M059J (cell line): ENCODE measurements around the gene SNRNP48. TPM values are rescaled to one million over a fixed set of nuclear protein-coding genes. Genes with fewer than 3 reads are reported as not detected.

ENCODE experiments used
- DNase-seq: peaks from one replicate; pipeline ENCODE4 v3.0.0-alpha.2; 2012; ENCODE audit warnings: low read depth
- total RNA-seq: library from RNA; depleted of rRNA; stranded (reverse); fragments of >200 nt; shearing (Covaris generic); gene quantifications from 2 replicates; pipeline ENCODE4 v1.2.3, GENCODE V29; 2014; rRNA removed

SNRNP48 gene
- 18.8 and 25.4 TPM in 2 replicates for total RNA-seq

- peak; percentile 95 for DNase-seq
Observed at GRCh38 chr6:7589949-7590917, at the start of gene SNRNP48. Gene SNRNP48 (plus strand): TSS chr6:7590198. CDS start chr6:7590258, 60 bp downstream.

GRCh38 chr6:7540595-7540994 is 49.4 kb upstream of the SNRNP48 start:
- no peak for DNase-seq

- peak; percentile 74 for DNase-seq
Observed at GRCh38 chr6:7541175-7542064, 48.6 kb upstream of the SNRNP48 start, which contains the start of gene DSP. Gene DSP (plus strand): TSS chr6:7541671. CDS start chr6:7541916, 245 bp downstream.

- DNase-seq = peak; percentile 57
Observed at GRCh38 chr6:7542065-7542873, 47.7 kb upstream of the SNRNP48 start.

- DNase-seq = peak; percentile 81
Observed at GRCh38 chr6:7542874-7543624, 46.9 kb upstream of the SNRNP48 start.

GRCh38 chr6:7543789-7544424 is 46.1 kb upstream of the SNRNP48 start:
- DNase-seq = no peak

- no peak for DNase-seq
Observed at GRCh38 chr6:7544597-7544996, 45.4 kb upstream of the SNRNP48 start.

GRCh38 chr6:7545316-7546019 is 44.5 kb upstream of the SNRNP48 start:
- no peak for DNase-seq

- DNase-seq = peak; percentile 62
Observed at GRCh38 chr6:7546020-7546369, 44.0 kb upstream of the SNRNP48 start.

GRCh38 chr6:7546383-7546782 is 43.6 kb upstream of the SNRNP48 start:
- DNase-seq = no peak

- DNase-seq = no peak
Observed at GRCh38 chr6:7546896-7547295, 43.1 kb upstream of the SNRNP48 start.

- DNase-seq = no peak
Observed at GRCh38 chr6:7547315-7547714, 42.7 kb upstream of the SNRNP48 start.

- DNase-seq = no peak
Observed at GRCh38 chr6:7550433-7550801, 39.6 kb upstream of the SNRNP48 start.

- no peak for DNase-seq
Observed at GRCh38 chr6:7554533-7555275, 35.3 kb upstream of the SNRNP48 start.

- DNase-seq = no peak
Observed at GRCh38 chr6:7555671-7556070, 34.3 kb upstream of the SNRNP48 start.

GRCh38 chr6:7556394-7557106 is 33.4 kb upstream of the SNRNP48 start:
- no peak for DNase-seq

- DNase-seq = no peak
Observed at GRCh38 chr6:7557652-7558051, 32.3 kb upstream of the SNRNP48 start.

GRCh38 chr6:7558781-7559180 is 31.2 kb upstream of the SNRNP48 start:
- no peak for DNase-seq
